Measurements from ENCODE around the gene LRIT2. TPM values are rescaled to one million over a fixed set of nuclear protein-coding genes. Genes with fewer than 3 reads are reported as not detected.

LRIT2 gene
- total RNA-seq, 2 donors from 2014 or later, result not detected

DNA sequence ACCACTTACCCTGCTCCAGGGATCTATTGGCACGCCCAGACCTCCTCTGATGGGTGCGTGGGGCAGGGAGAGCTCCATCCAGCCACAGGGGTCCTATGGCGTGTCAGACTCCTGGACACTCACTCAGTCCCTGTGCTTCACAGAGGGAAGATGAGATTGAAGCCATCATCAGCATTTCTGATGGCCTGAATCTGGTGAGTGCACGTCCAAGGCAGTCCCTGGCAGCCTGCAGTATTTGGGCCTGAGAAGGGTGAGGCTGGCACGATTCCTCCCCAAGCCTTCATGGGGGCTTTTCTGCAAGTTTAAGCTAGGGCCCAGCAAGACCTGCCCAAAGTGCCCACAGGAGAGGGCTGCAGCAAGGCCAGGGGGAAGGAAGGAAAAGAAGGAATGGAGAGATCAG lies 27.7 kb downstream of the LRIT2 start:
- Mint-ChIP-seq H3K4me3 (no peak overlapping the region), H3K9me3 (no peaks in the 10 kb centered on the region), H3K36me3 (ENCODE audit: insufficient read depth in 2 of 2) (no peaks in the 10 kb centered on the region), H3K27ac (no peak overlapping the region), H3K27me3 (ENCODE audit: low read depth) (peaks cover 30% of the 10 kb centered on the region), H3K4me1 (ENCODE audit: low read depth) (no peaks in the 10 kb centered on the region)
- ATAC-seq (replicated peaks in 1 of 2) (no peak), DNase-seq (no peak)

DNA sequence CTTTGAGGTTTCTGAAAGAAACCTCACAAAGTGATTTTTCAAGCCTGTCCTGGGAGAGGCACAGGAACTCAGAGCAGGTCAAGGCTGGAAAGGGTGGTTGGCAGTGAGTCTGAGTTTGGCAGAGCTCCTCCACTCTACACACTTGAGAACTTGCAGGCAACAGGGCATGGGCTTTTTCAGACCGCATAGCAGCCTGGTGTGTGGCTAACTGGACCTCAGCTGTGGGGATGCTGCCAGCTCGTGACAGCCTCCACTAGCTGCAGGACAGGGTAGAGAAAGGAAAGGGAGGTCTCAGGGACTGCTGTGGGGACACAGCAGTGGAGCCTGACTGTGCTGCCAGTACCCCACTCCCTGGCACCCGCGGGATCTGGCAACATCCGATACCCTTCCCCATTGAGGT lies 28.4 kb downstream of the LRIT2 start:
- H3K36me3 Mint-ChIP-seq (ENCODE audit: insufficient read depth in 2 of 2), result no peaks in the 10 kb centered on the region
- peaks cover 35% of the 10 kb centered on the region for H3K27me3 Mint-ChIP-seq (ENCODE audit: low read depth)
- H3K4me3 Mint-ChIP-seq, result no peak overlapping the region
- H3K9me3 Mint-ChIP-seq, result no peaks in the 10 kb centered on the region
- no peak overlapping the region for H3K27ac Mint-ChIP-seq
- no peak for ATAC-seq (replicated peaks in 1 of 2)
- DNase-seq, result no peak
- H3K4me1 Mint-ChIP-seq (ENCODE audit: low read depth), result no peaks in the 10 kb centered on the region

DNA sequence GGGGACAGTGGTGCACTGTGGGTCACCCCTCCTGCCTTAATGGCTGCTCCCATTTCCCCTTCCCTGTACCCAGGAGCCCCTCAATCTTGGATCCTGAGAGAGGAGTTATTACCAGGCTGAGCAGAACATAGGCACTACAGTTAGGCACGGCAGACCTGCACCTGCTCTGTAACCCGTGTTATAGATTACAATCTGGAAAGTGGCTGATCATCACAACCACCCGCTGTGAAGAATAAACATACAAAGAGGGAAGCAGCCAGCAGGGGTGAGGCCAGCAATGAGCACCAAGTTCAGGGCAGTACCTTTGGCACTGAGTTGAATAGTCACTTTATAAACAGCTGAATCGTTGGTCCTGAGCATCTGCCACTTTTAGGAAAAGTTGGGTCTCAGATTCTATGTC lies 29.3 kb downstream of the LRIT2 start:
- Mint-ChIP-seq H3K4me1 (ENCODE audit: low read depth) (peaks cover 5% of the 10 kb centered on the region), H3K9me3 (no peaks in the 10 kb centered on the region), H3K27me3 (ENCODE audit: low read depth) (peaks cover 42% of the 10 kb centered on the region), H3K4me3 (no peak overlapping the region), H3K36me3 (ENCODE audit: insufficient read depth in 2 of 2) (no peaks in the 10 kb centered on the region), H3K27ac (no peak overlapping the region)
- no peak for ATAC-seq (replicated peaks in 1 of 2)
- no peak for DNase-seq

DNA sequence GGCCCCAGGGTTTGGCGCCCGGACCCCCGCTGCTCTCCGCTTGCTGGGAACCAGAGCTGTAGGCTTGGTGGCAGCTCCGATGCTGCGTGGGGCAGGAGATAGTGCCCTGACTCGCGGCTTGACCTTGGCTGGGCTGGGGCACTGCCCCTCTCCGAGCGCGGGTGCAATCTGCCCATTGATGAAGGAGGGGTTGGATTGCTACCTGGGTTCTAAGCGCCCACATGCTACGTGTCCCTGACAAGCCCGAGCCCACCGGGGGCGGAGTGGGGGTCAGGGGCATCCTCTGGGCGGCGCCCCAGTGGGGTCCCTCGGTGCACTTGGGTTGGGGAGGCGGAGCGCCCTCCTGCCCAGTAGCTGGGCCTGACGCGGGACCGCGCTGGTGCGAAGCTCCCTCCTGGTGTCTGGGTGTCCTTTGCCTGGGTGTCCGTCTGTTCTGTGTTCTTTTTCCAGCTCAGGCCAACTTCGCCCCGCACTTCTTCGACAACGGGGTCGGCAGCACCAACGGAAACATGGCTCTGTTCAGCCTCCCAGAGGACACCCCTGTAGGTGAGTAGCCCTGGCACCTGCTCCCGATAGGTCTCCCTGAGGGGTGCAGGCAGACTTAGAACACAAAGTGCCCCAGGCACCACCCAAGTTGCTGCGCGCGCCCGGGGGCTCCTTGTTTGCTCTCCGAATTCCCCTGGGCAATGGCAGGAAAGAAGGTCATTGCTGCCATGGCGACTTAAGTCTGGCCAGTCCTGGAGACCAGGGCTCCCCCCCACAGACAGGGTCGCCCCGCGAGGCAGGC lies 30.1 kb downstream of the LRIT2 start:
- ATAC-seq (replicated peaks in 1 of 2) (no peak), DNase-seq (no peak)
- Mint-ChIP-seq H3K9me3 (no peaks in the 10 kb centered on the region), H3K27ac (no peak overlapping the region), H3K4me3 (peak overlapping the region; percentile 66 to 73), H3K36me3 (ENCODE audit: insufficient read depth in 2 of 2) (no peaks in the 10 kb centered on the region), H3K27me3 (ENCODE audit: low read depth) (peaks cover 43% of the 10 kb centered on the region), H3K4me1 (ENCODE audit: low read depth) (peaks cover 8% of the 10 kb centered on the region)

GRCh38 chr10:84194424-84195043 lies 30.8 kb downstream of the LRIT2 start, which contains the start of gene CDHR1:
Gene CDHR1, plus strand, starts transcription at chr10:84194537. Its CDS starts 224 bp downstream, at chr10:84194761.
- no peaks in the 10 kb centered on the region for H3K36me3 Mint-ChIP-seq (ENCODE audit: insufficient read depth in 2 of 2)
- peaks cover 8% of the 10 kb centered on the region for H3K4me1 Mint-ChIP-seq (ENCODE audit: low read depth)
- DNase-seq, result peak; percentile 58 to 62
- H3K4me3 Mint-ChIP-seq, result peak within 1 kb of the TSS; percentile 66 to 73
- H3K27me3 Mint-ChIP-seq (ENCODE audit: low read depth), result peaks cover 43% of the 10 kb centered on the region
- ATAC-seq (replicated peaks in 1 of 2), result peak; percentile 81 to 86
- no peak within 1 kb of the TSS for H3K27ac Mint-ChIP-seq
- H3K9me3 Mint-ChIP-seq, result no peaks in the 10 kb centered on the region

DNA sequence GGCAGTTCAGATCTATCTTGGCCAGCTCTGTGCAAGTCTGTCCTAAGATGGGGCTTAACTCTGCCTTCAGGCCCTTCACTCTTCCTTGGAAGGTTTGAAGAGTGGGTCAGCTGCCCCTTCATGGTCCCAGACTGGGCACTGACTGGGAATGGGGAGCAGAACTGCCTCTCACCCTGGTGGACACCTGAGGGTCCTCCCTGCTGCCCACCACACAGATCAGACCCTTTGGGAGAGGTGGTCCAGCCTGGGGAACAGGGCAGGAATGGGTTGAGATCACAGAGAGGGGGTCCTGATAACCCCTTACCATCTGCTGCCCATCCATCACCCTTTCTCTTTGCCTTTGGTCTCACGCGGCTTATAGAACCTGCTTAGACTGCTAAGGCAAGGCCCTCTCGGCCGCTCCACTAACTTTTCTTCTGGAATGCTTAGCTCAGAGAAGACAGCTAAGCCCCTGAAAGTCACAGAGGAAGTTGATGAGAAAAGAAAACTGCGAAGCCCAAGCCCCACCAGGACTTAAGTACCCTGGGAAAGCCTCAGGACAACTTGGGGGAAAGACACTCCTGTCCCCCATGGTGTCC lies 31.4 kb downstream of the LRIT2 start:
- no peak for ATAC-seq (replicated peaks in 1 of 2)
- DNase-seq, result no peak
- Mint-ChIP-seq H3K27ac (no peak overlapping the region), H3K4me3 (peak overlapping the region; percentile 66 to 73), H3K27me3 (ENCODE audit: low read depth) (peaks cover 43% of the 10 kb centered on the region), H3K36me3 (ENCODE audit: insufficient read depth in 2 of 2) (no peaks in the 10 kb centered on the region), H3K9me3 (no peaks in the 10 kb centered on the region), H3K4me1 (ENCODE audit: low read depth) (peaks cover 8% of the 10 kb centered on the region)

DNA sequence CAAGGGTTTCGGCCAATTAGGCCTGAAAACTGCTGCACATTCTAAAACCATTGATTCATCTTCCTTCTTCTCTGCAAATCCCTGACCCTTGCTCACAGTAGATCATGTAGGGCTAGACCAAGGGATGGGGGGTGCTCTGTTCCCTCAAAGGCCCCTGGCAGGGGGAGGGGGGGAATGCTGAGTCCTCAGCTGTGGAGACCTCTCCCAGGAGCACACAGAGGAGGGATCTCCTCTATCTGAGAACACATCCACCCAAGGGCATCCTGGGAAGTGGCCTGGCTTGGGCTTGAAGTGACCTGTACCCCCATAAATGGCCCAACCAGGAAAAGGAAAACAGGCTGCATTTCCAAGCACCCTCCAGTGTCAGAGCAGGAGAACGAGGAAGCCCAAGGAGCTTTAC lies 32.0 kb downstream of the LRIT2 start:
- DNase-seq (no peak), ATAC-seq (replicated peaks in 1 of 2) (no peak)
- Mint-ChIP-seq H3K27me3 (ENCODE audit: low read depth) (peaks cover 43% of the 10 kb centered on the region), H3K36me3 (ENCODE audit: insufficient read depth in 2 of 2) (no peaks in the 10 kb centered on the region), H3K4me1 (ENCODE audit: low read depth) (peaks cover 8% of the 10 kb centered on the region), H3K9me3 (no peaks in the 10 kb centered on the region), H3K4me3 (no peak overlapping the region), H3K27ac (no peak overlapping the region)

- DNase-seq (no peak), ATAC-seq (replicated peaks in 1 of 2) (peak in 1 of 2 donors; percentile 34)
- Mint-ChIP-seq H3K4me3 (no peak overlapping the region), H3K27me3 (ENCODE audit: low read depth) (peaks cover 32% of the 10 kb centered on the region), H3K36me3 (ENCODE audit: insufficient read depth in 2 of 2) (no peaks in the 10 kb centered on the region), H3K9me3 (no peaks in the 10 kb centered on the region), H3K27ac (no peak overlapping the region), H3K4me1 (ENCODE audit: low read depth) (peaks cover 8% of the 10 kb centered on the region)
Observed at GRCh38 chr10:84191106-84191505, 34.2 kb downstream of the LRIT2 start.

- H3K27me3 Mint-ChIP-seq (ENCODE audit: low read depth), result peaks cover 27% of the 10 kb centered on the region
- H3K9me3 Mint-ChIP-seq, result no peaks in the 10 kb centered on the region
- H3K36me3 Mint-ChIP-seq (ENCODE audit: insufficient read depth in 2 of 2), result no peaks in the 10 kb centered on the region
- peaks cover 8% of the 10 kb centered on the region for H3K4me1 Mint-ChIP-seq (ENCODE audit: low read depth)
- ATAC-seq (replicated peaks in 1 of 2), result no peak
- no peak overlapping the region for H3K27ac Mint-ChIP-seq
- no peak for DNase-seq
- H3K4me3 Mint-ChIP-seq, result no peak overlapping the region
Observed at GRCh38 chr10:84190621-84191020, 34.7 kb downstream of the LRIT2 start.

- no peak for ATAC-seq (replicated peaks in 1 of 2)
- H3K9me3 Mint-ChIP-seq, result no peaks in the 10 kb centered on the region
- peaks cover 8% of the 10 kb centered on the region for H3K4me1 Mint-ChIP-seq (ENCODE audit: low read depth)
- H3K4me3 Mint-ChIP-seq, result no peak overlapping the region
- H3K27me3 Mint-ChIP-seq (ENCODE audit: low read depth), result peaks cover 20% of the 10 kb centered on the region
- no peak overlapping the region for H3K27ac Mint-ChIP-seq
- no peaks in the 10 kb centered on the region for H3K36me3 Mint-ChIP-seq (ENCODE audit: insufficient read depth in 2 of 2)
- no peak for DNase-seq
Observed at GRCh38 chr10:84188815-84189214, 36.5 kb downstream of the LRIT2 start.

- Mint-ChIP-seq H3K27ac (no peak overlapping the region), H3K4me1 (ENCODE audit: low read depth) (no peaks in the 10 kb centered on the region), H3K4me3 (no peak overlapping the region), H3K9me3 (no peaks in the 10 kb centered on the region), H3K27me3 (ENCODE audit: low read depth) (no peaks in the 10 kb centered on the region), H3K36me3 (ENCODE audit: insufficient read depth in 2 of 2) (no peaks in the 10 kb centered on the region)
- peak in 1 of 2 donors; percentile 4 for ATAC-seq (replicated peaks in 1 of 2)
- DNase-seq, result no peak
Observed at GRCh38 chr10:84185526-84186175, 39.7 kb downstream of the LRIT2 start.

GRCh38 chr10:84184517-84184916 lies 40.8 kb downstream of the LRIT2 start:
- no peak overlapping the region for H3K4me3 Mint-ChIP-seq
- ATAC-seq (replicated peaks in 1 of 2) (no peak), DNase-seq (no peak)
- no peak overlapping the region for H3K27ac Mint-ChIP-seq
- H3K4me1 Mint-ChIP-seq (ENCODE audit: low read depth), result no peaks in the 10 kb centered on the region
- no peaks in the 10 kb centered on the region for H3K27me3 Mint-ChIP-seq (ENCODE audit: low read depth)
- H3K9me3 Mint-ChIP-seq, result no peaks in the 10 kb centered on the region
- H3K36me3 Mint-ChIP-seq (ENCODE audit: insufficient read depth in 2 of 2), result no peaks in the 10 kb centered on the region

- ATAC-seq (replicated peaks in 1 of 2), result no peak
- peaks cover 3% of the 10 kb centered on the region for H3K4me1 Mint-ChIP-seq (ENCODE audit: low read depth)
Observed at GRCh38 chr10:84181631-84182030, 43.7 kb downstream of the LRIT2 start.

More at GRCh38 chr10:84181631-84182030, 43.7 kb downstream of the LRIT2 start:
- H3K27me3 Mint-ChIP-seq (ENCODE audit: low read depth), result no peaks in the 10 kb centered on the region
- DNase-seq, result no peak
- no peaks in the 10 kb centered on the region for H3K36me3 Mint-ChIP-seq (ENCODE audit: insufficient read depth in 2 of 2)
- H3K9me3 Mint-ChIP-seq, result no peaks in the 10 kb centered on the region
- no peak overlapping the region for H3K4me3 Mint-ChIP-seq
- no peak overlapping the region for H3K27ac Mint-ChIP-seq

Measured in activated T-cell treated with anti-CD3 and anti-CD28 coated beads, Interleukin-2, amount 50 U/mL, for 72 hours (primary cell).